Measurements from ENCODE around the gene PTPRD. TPM values are rescaled to one million over a fixed set of nuclear protein-coding genes. Genes with fewer than 3 reads are reported as not detected.

PTPRD gene
- total RNA-seq, 2 experiments from 2014 or later: not detected

GRCh38 chr9:9538766-9539165, 1074.0 kb downstream of the PTPRD start:
- Mint-ChIP-seq H3K27ac (no peak overlapping the region), H3K27me3 (no peaks in the 10 kb centered on the region), H3K4me3 (no peak overlapping the region), H3K4me1 (no peaks in the 10 kb centered on the region), H3K9me3 (peaks cover 10% of the 10 kb centered on the region), H3K36me3 (ENCODE audit: low read depth) (no peaks in the 10 kb centered on the region)
- no peak for DNase-seq
- CTCF ChIA-PET: no interaction called here
- POLR2A ChIA-PET: no interaction called here

- ChIA-PET CTCF (no interaction called here), POLR2A (no interaction called here)
- H3K9me3 Mint-ChIP-seq: peaks cover 10% of the 10 kb centered on the region
- H3K27ac Mint-ChIP-seq: no peak overlapping the region
- no peaks in the 10 kb centered on the region for H3K4me1 Mint-ChIP-seq
- H3K4me3 Mint-ChIP-seq: no peak overlapping the region
- no peaks in the 10 kb centered on the region for H3K36me3 Mint-ChIP-seq (ENCODE audit: low read depth)
- DNase-seq: no peak
- H3K27me3 Mint-ChIP-seq: no peaks in the 10 kb centered on the region
Measured at GRCh38 chr9:9538356-9538755, 1074.4 kb downstream of the PTPRD start.

- ChIA-PET POLR2A (no interaction called here), CTCF (no interaction called here)
Measured at GRCh38 chr9:9536523-9536922, 1076.3 kb downstream of the PTPRD start.

GRCh38 chr9:9523476-9524139, 1089.2 kb downstream of the PTPRD start:
- DNase-seq: no peak
- H3K4me1 Mint-ChIP-seq: no peaks in the 10 kb centered on the region
- ChIA-PET POLR2A (no interaction called here), CTCF (no interaction called here)
- H3K4me3 Mint-ChIP-seq: no peak overlapping the region
- H3K36me3 Mint-ChIP-seq (ENCODE audit: low read depth): no peaks in the 10 kb centered on the region
- peaks cover 2% of the 10 kb centered on the region for H3K9me3 Mint-ChIP-seq
- no peak overlapping the region for H3K27ac Mint-ChIP-seq
- H3K27me3 Mint-ChIP-seq: no peaks in the 10 kb centered on the region

More at GRCh38 chr9:9536523-9536922, 1076.3 kb downstream of the PTPRD start:
- H3K27me3 Mint-ChIP-seq: no peaks in the 10 kb centered on the region
- no peak overlapping the region for H3K27ac Mint-ChIP-seq
- DNase-seq: no peak
- no peaks in the 10 kb centered on the region for H3K4me1 Mint-ChIP-seq
- peaks cover 6% of the 10 kb centered on the region for H3K9me3 Mint-ChIP-seq
- H3K4me3 Mint-ChIP-seq: no peak overlapping the region
- H3K36me3 Mint-ChIP-seq (ENCODE audit: low read depth): no peaks in the 10 kb centered on the region

GRCh38 chr9:9522406-9522805, 1090.4 kb downstream of the PTPRD start:
- Mint-ChIP-seq H3K9me3 (peaks cover 2% of the 10 kb centered on the region), H3K4me1 (no peaks in the 10 kb centered on the region), H3K27ac (no peak overlapping the region), H3K4me3 (no peak overlapping the region), H3K36me3 (ENCODE audit: low read depth) (no peaks in the 10 kb centered on the region), H3K27me3 (no peaks in the 10 kb centered on the region)
- ChIA-PET POLR2A (no interaction called here), CTCF (no interaction called here)
- DNase-seq: no peak

GRCh38 chr9:9521033-9521779, 1091.6 kb downstream of the PTPRD start:
- CTCF ChIA-PET: no interaction called here
- H3K27me3 Mint-ChIP-seq: no peaks in the 10 kb centered on the region
- no peak overlapping the region for H3K27ac Mint-ChIP-seq
- H3K4me1 Mint-ChIP-seq: no peaks in the 10 kb centered on the region
- no peaks in the 10 kb centered on the region for H3K36me3 Mint-ChIP-seq (ENCODE audit: low read depth)
- peaks cover 2% of the 10 kb centered on the region for H3K9me3 Mint-ChIP-seq
- POLR2A ChIA-PET: no interaction called here
- no peak for DNase-seq
- H3K4me3 Mint-ChIP-seq: no peak overlapping the region

- DNase-seq: no peak
- CTCF ChIA-PET: no interaction called here
- Mint-ChIP-seq H3K9me3 (peaks cover 2% of the 10 kb centered on the region), H3K27ac (no peak overlapping the region), H3K4me3 (no peak overlapping the region), H3K4me1 (no peaks in the 10 kb centered on the region), H3K27me3 (no peaks in the 10 kb centered on the region), H3K36me3 (ENCODE audit: low read depth) (no peaks in the 10 kb centered on the region)
- POLR2A ChIA-PET: no interaction called here
Measured at GRCh38 chr9:9504869-9505268, 1107.9 kb downstream of the PTPRD start.

- H3K36me3 Mint-ChIP-seq (ENCODE audit: low read depth): no peaks in the 10 kb centered on the region
- DNase-seq: no peak
- POLR2A ChIA-PET: no interaction called here
- H3K27me3 Mint-ChIP-seq: no peaks in the 10 kb centered on the region
- H3K9me3 Mint-ChIP-seq: peaks cover 12% of the 10 kb centered on the region
- no peaks in the 10 kb centered on the region for H3K4me1 Mint-ChIP-seq
- H3K27ac Mint-ChIP-seq: no peak overlapping the region
- CTCF ChIA-PET: no interaction called here
- H3K4me3 Mint-ChIP-seq: no peak overlapping the region
Measured at GRCh38 chr9:9499546-9499945, 1113.3 kb downstream of the PTPRD start.

- H3K36me3 Mint-ChIP-seq (ENCODE audit: low read depth): no peaks in the 10 kb centered on the region
- H3K4me3 Mint-ChIP-seq: no peak overlapping the region
- H3K9me3 Mint-ChIP-seq: peaks cover 15% of the 10 kb centered on the region
- H3K27ac Mint-ChIP-seq: no peak overlapping the region
- POLR2A ChIA-PET: no interaction called here
- no peak for DNase-seq
- CTCF ChIA-PET: no interaction called here
- no peaks in the 10 kb centered on the region for H3K27me3 Mint-ChIP-seq
- H3K4me1 Mint-ChIP-seq: no peaks in the 10 kb centered on the region
Measured at GRCh38 chr9:9498846-9499245, 1114.0 kb downstream of the PTPRD start.

GRCh38 chr9:9498128-9498527, 1114.7 kb downstream of the PTPRD start:
- no peak overlapping the region for H3K27ac Mint-ChIP-seq
- ChIA-PET POLR2A (no interaction called here), CTCF (no interaction called here)
- H3K27me3 Mint-ChIP-seq: no peaks in the 10 kb centered on the region
- H3K4me1 Mint-ChIP-seq: no peaks in the 10 kb centered on the region
- H3K36me3 Mint-ChIP-seq (ENCODE audit: low read depth): no peaks in the 10 kb centered on the region
- H3K9me3 Mint-ChIP-seq: peaks cover 16% of the 10 kb centered on the region
- H3K4me3 Mint-ChIP-seq: no peak overlapping the region
- DNase-seq: no peak

GRCh38 chr9:9494336-9494735, 1118.5 kb downstream of the PTPRD start:
- Mint-ChIP-seq H3K9me3 (peaks cover 14% of the 10 kb centered on the region), H3K4me1 (no peaks in the 10 kb centered on the region), H3K4me3 (no peak overlapping the region), H3K36me3 (ENCODE audit: low read depth) (no peaks in the 10 kb centered on the region), H3K27me3 (no peaks in the 10 kb centered on the region), H3K27ac (no peak overlapping the region)
- CTCF ChIA-PET: no interaction called here
- POLR2A ChIA-PET: no interaction called here
- no peak for DNase-seq

GRCh38 chr9:9492506-9492905, 1120.3 kb downstream of the PTPRD start:
- Mint-ChIP-seq H3K27me3 (no peaks in the 10 kb centered on the region), H3K4me1 (no peaks in the 10 kb centered on the region), H3K36me3 (ENCODE audit: low read depth) (no peaks in the 10 kb centered on the region), H3K4me3 (no peak overlapping the region), H3K27ac (no peak overlapping the region), H3K9me3 (peaks cover 14% of the 10 kb centered on the region)
- CTCF ChIA-PET: no interaction called here
- POLR2A ChIA-PET: no interaction called here
- no peak for DNase-seq

- H3K36me3 Mint-ChIP-seq (ENCODE audit: low read depth): no peaks in the 10 kb centered on the region
- no peaks in the 10 kb centered on the region for H3K27me3 Mint-ChIP-seq
- peaks cover 3% of the 10 kb centered on the region for H3K9me3 Mint-ChIP-seq
- no peak overlapping the region for H3K4me3 Mint-ChIP-seq
- no peak overlapping the region for H3K27ac Mint-ChIP-seq
- no peaks in the 10 kb centered on the region for H3K4me1 Mint-ChIP-seq
- CTCF ChIA-PET: no interaction called here
- POLR2A ChIA-PET: no interaction called here
- no peak for DNase-seq
Measured at GRCh38 chr9:9489183-9489582, 1123.6 kb downstream of the PTPRD start.

- Mint-ChIP-seq H3K9me3 (no peaks in the 10 kb centered on the region), H3K27me3 (no peaks in the 10 kb centered on the region), H3K4me1 (no peaks in the 10 kb centered on the region), H3K36me3 (ENCODE audit: low read depth) (no peaks in the 10 kb centered on the region), H3K4me3 (no peak overlapping the region), H3K27ac (no peak overlapping the region)
- no peak for DNase-seq
- ChIA-PET CTCF (no interaction called here), POLR2A (no interaction called here)
Measured at GRCh38 chr9:9483175-9483574, 1129.6 kb downstream of the PTPRD start.

Measured in activated CD4-positive, alpha-beta memory T cell treated with anti-CD3 and anti-CD28 coated beads, Interleukin-2, amount 10 ng/mL, durations not matched to agents 7 days and 5 days (primary cell).